ENCODE measurements around the gene RBM20. TPM values are rescaled to one million over a fixed set of nuclear protein-coding genes. Genes with fewer than 3 reads are reported as not detected.
"Not testable (repeated sequence)": the region's sequence is repeated elsewhere in the genome, so short reads cannot be mapped to it uniquely, and the experiment has no call there.

Gene RBM20
- total RNA-seq, 4 donors from 2014 or later, result 0.54 to 4.3 (median 1.5) TPM

- Histone ChIP-seq H3K4me1 (peaks cover 4 to 10% of the 10 kb centered on the region in 2 donors), H3K9me3 (no peaks in the 10 kb centered on the region), H3K27me3 (no peaks in the 10 kb centered on the region), H3K4me3 (replicated peaks in 1 of 3) (no peak overlapping the region), H3K27ac (no peak overlapping the region), H3K36me3 (no peaks in the 10 kb centered on the region)
- no peak for DNase-seq
- TF ChIP-seq POLR2A (IDR thresholded peaks at IDR 0.05), result no peak
- TF ChIP-seq, protein P1, sequence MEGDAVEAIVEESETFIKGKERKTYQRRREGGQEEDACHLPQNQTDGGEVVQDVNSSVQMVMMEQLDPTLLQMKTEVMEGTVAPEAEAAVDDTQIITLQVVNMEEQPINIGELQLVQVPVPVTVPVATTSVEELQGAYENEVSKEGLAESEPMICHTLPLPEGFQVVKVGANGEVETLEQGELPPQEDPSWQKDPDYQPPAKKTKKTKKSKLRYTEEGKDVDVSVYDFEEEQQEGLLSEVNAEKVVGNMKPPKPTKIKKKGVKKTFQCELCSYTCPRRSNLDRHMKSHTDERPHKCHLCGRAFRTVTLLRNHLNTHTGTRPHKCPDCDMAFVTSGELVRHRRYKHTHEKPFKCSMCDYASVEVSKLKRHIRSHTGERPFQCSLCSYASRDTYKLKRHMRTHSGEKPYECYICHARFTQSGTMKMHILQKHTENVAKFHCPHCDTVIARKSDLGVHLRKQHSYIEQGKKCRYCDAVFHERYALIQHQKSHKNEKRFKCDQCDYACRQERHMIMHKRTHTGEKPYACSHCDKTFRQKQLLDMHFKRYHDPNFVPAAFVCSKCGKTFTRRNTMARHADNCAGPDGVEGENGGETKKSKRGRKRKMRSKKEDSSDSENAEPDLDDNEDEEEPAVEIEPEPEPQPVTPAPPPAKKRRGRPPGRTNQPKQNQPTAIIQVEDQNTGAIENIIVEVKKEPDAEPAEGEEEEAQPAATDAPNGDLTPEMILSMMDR (IDR thresholded peaks at IDR 0.05), result no peak
- WGBS, 2 donors, result 82 to 83% methylated on average over 10 of the region's 10 CpGs
- intact Hi-C loops (cut with DNase I), result no loop called here
These were observed 56.9 kb downstream of the RBM20 start for GRCh38 chr10:110700947-110701616.

- H3K36me3 ChIP-seq, result no peaks in the 10 kb centered on the region
- intact Hi-C loops (cut with DNase I), result no loop called here
- H3K27me3 ChIP-seq, result no peaks in the 10 kb centered on the region
- peaks cover 4 to 10% of the 10 kb centered on the region in 2 donors for H3K4me1 ChIP-seq
- TF ChIP-seq, protein P1 (IDR thresholded peaks at IDR 0.05), result no peak
- no peak for TF ChIP-seq POLR2A (IDR thresholded peaks at IDR 0.05)
- no peak overlapping the region for H3K4me3 ChIP-seq (replicated peaks in 1 of 3)
- no peak overlapping the region for H3K27ac ChIP-seq
- DNase-seq, result no peak
- WGBS, 2 donors, result 78 to 98% methylated on average over 3 of the region's 3 CpGs
- no peaks in the 10 kb centered on the region for H3K9me3 ChIP-seq
These were observed 57.5 kb downstream of the RBM20 start for GRCh38 chr10:110701617-110701971.

DNA sequence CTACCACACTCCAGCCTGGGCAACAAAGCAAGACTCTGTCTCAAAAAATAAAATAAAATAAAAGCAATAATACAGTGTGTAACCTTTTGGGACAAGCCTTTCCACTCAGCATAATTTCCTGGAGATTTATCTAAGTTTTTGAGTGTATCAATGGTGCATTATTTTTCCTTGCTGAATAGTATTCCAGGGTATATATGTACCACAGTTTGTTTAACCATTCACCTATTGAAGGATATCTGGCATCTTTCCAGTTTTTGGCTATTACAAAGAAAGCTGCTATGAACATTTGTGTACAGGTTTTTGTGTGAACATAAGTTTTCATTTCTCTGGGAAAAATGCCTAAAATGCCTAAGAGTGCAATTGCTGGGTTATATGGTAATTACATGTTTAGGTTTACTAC lies 59.9 kb downstream of the RBM20 start:
- no peaks in the 10 kb centered on the region for H3K9me3 ChIP-seq
- TF ChIP-seq POLR2A (IDR thresholded peaks at IDR 0.05), result no peak
- TF ChIP-seq, protein P1 (IDR thresholded peaks at IDR 0.05), result no peak

GRCh38 chr10:110704906-110705476 lies 60.9 kb downstream of the RBM20 start:
- 90 to 92% methylated on average over 5 of the region's 5 CpGs for WGBS, 2 donors
- TF ChIP-seq, protein P1 (IDR thresholded peaks at IDR 0.05), result no peak
- TF ChIP-seq POLR2A (IDR thresholded peaks at IDR 0.05), result no peak
- DNase-seq, result no peak
- Histone ChIP-seq H3K4me1 (peaks cover 4 to 7% of the 10 kb centered on the region in 2 donors), H3K27ac (no peak overlapping the region), H3K27me3 (no peaks in the 10 kb centered on the region), H3K9me3 (no peaks in the 10 kb centered on the region), H3K36me3 (no peaks in the 10 kb centered on the region), H3K4me3 (replicated peaks in 1 of 3) (no peak overlapping the region)
- intact Hi-C loops (cut with DNase I), result no loop called here

More for the DNA sequence above, 59.9 kb downstream of the RBM20 start:
- peaks cover 4 to 10% of the 10 kb centered on the region in 2 donors for H3K4me1 ChIP-seq
- intact Hi-C loops (cut with DNase I), result no loop called here
- H3K4me3 ChIP-seq (replicated peaks in 1 of 3), result no peak overlapping the region
- no peaks in the 10 kb centered on the region for H3K27me3 ChIP-seq
- no peak overlapping the region for H3K27ac ChIP-seq
- DNase-seq, result no peak
- H3K36me3 ChIP-seq, result no peaks in the 10 kb centered on the region

DNA sequence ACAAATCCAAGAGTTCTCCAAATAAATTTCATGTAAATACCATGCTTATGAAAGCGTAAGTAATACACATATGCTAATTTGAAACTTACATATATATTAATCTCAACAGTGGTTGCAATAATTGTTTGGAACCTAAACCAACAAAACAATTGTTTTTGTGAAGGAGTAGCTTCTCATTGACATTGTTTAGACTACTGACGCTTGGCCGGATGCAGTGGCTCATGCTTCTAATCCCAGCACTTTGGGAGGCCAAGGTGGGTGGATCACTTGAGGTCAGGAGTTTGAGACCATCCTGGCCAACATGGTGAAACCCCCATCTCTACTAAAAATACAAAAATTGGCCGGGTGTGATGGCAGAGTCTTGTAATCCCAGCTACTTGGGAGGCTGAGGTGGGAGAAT lies 61.5 kb downstream of the RBM20 start:
- H3K27ac ChIP-seq; H3K9me3 ChIP-seq; H3K36me3 ChIP-seq; intact Hi-C loops (cut with DNase I); DNase-seq; H3K4me1 ChIP-seq; H3K4me3 ChIP-seq (replicated peaks in 1 of 3); H3K27me3 ChIP-seq: not testable (repeated sequence)
- 90 to 95% methylated on average over 4 of the region's 4 CpGs for WGBS, 2 donors

Measured in thyroid gland (tissue), 4 donors.